HEK293 (cell line): ENCODE results near the gene SELPLG.

Experiments
- CTCF ChIA-PET: fragments of 350-600 bp; formaldehyde crosslinking; extraction: SDS; loops from one replicate; lab custom pipeline; 2021; ENCODE audit warnings: antibody characterized with exemption; lab: Yijun Ruan, JAX
- POLR2A ChIA-PET: fragments of 300-600 bp; formaldehyde crosslinking; extraction: SDS; loops from one replicate; lab custom pipeline; 2020; ENCODE audit warnings: antibody characterized with exemption, inconsistent platforms; lab: Yijun Ruan, JAX
- H3K27ac ChIP-seq: fragments of 200-500 bp; sonication (Bioruptor generic); 2 replicates; pipeline ENCODE4 v1.5.1; 2014; ENCODE audit warnings: low read depth, low read length, control low read depth, inconsistent platforms; ENCODE audit errors: extremely low read depth
- H3K36me3 ChIP-seq, 2 experiments: fragments of 200-500 bp in 1 of 2; sonication (Bioruptor generic) in 1 of 2; 1 replicate in 1 of 2; 2 replicates in 1 of 2; pipeline ENCODE4 v1.5.1; 2014 to 2017; ENCODE audit warnings: inconsistent platforms in 2 of 2, low read length in 2 of 2; ENCODE audit not compliant: control insufficient read depth in 2 of 2, insufficient read depth in 1 of 2
- H3K4me1 ChIP-seq: fragments of 200-500 bp; sonication (Bioruptor generic); 2 replicates; pipeline ENCODE4 v1.5.1; 2014; ENCODE audit warnings: mild to moderate bottlenecking, low read length, inconsistent platforms; ENCODE audit not compliant: control insufficient read depth, insufficient read depth
- H3K4me3 ChIP-seq: 2 replicates; pipeline ENCODE4 v1.5.1; 2011; ENCODE audit warnings: low read depth, mild to moderate bottlenecking, control low read depth, low read length, moderate library complexity
- H3K9me3 ChIP-seq: fragments of 200-500 bp; sonication (Bioruptor generic); 2 replicates; pipeline ENCODE4 v1.5.1; 2014; ENCODE audit warnings: low read depth, low read length, inconsistent platforms; ENCODE audit not compliant: control insufficient read depth, insufficient read depth
- CTCF ChIP-seq: fragments of 450-650 bp; formaldehyde crosslinking; IDR thresholded peaks from 2 replicates; pipeline ENCODE4 v1.5.1; 2016; ENCODE audit warnings: missing biosample characterization, missing genetic modification characterization
- ELK4 ChIP-seq: IDR thresholded peaks from 2 replicates; pipeline ENCODE4 v1.6.1; 2011; ENCODE audit warnings: mild to moderate bottlenecking, low read depth, low read length, borderline replicate concordance
- KLF1 ChIP-seq: fragments of 450-650 bp; formaldehyde crosslinking; IDR thresholded peaks from 2 replicates; pipeline ENCODE4 v1.5.1; 2016; ENCODE audit warnings: missing biosample characterization, missing genetic modification characterization
- KLF8 ChIP-seq: fragments of 450-650 bp; formaldehyde crosslinking; IDR thresholded peaks from 2 replicates; pipeline ENCODE4 v1.5.1; 2016; ENCODE audit warnings: missing biosample characterization, missing genetic modification characterization
- MYNN ChIP-seq: fragments of 450-650 bp; formaldehyde crosslinking; IDR thresholded peaks from 2 replicates; pipeline ENCODE4 v1.5.1; 2016; ENCODE audit warnings: missing biosample characterization, missing genetic modification characterization, borderline replicate concordance
- REST ChIP-seq: fragments of 450-650 bp; formaldehyde crosslinking; IDR thresholded peaks from 2 replicates; pipeline ENCODE4 v1.5.1; 2016; ENCODE audit warnings: missing biosample characterization, missing genetic modification characterization
- WT1 ChIP-seq: fragments of 450-650 bp; formaldehyde crosslinking; IDR thresholded peaks from 2 replicates; pipeline ENCODE4 v1.5.1; 2016; ENCODE audit warnings: missing biosample characterization, missing genetic modification characterization
- ZBTB11 ChIP-seq: fragments of 450-650 bp; formaldehyde crosslinking; conservative IDR thresholded peaks from 2 replicates; pipeline ENCODE4 v1.5.1; 2016; ENCODE audit warnings: low read depth, missing biosample characterization, missing genetic modification characterization
- ZNF155 ChIP-seq: fragments of 450-650 bp; formaldehyde crosslinking; IDR thresholded peaks from 2 replicates; pipeline ENCODE4 v1.5.1; 2016; ENCODE audit warnings: missing biosample characterization, missing genetic modification characterization
- ZNF16 ChIP-seq: fragments of 450-650 bp; formaldehyde crosslinking; IDR thresholded peaks from 2 replicates; pipeline ENCODE4 v1.5.1; 2016; ENCODE audit warnings: low read depth, missing biosample characterization, missing genetic modification characterization
- ZNF174 ChIP-seq: fragments of 450-650 bp; formaldehyde crosslinking; IDR thresholded peaks from 2 replicates; pipeline ENCODE4 v1.5.0; 2017; ENCODE audit warnings: missing biosample characterization, mild to moderate bottlenecking, missing genetic modification characterization
- ZNF221 ChIP-seq: fragments of 450-650 bp; formaldehyde crosslinking; IDR thresholded peaks from 2 replicates; pipeline ENCODE4 v1.5.1; 2017; ENCODE audit warnings: missing biosample characterization, missing genetic modification characterization, borderline replicate concordance
- ZNF311 ChIP-seq: fragments of 450-650 bp; formaldehyde crosslinking; IDR thresholded peaks from 2 replicates; pipeline ENCODE4 v1.5.1; 2017; ENCODE audit warnings: missing biosample characterization, missing genetic modification characterization, borderline replicate concordance
- ZNF335 ChIP-seq: fragments of 450-650 bp; formaldehyde crosslinking; conservative IDR thresholded peaks from 2 replicates; pipeline ENCODE4 v1.5.1; 2016; ENCODE audit warnings: missing biosample characterization, missing genetic modification characterization
- ZNF362 ChIP-seq: fragments of 450-650 bp; formaldehyde crosslinking; IDR thresholded peaks from 2 replicates; pipeline ENCODE4 v1.5.1; 2016; ENCODE audit warnings: missing biosample characterization, missing genetic modification characterization
- ZNF48 ChIP-seq: fragments of 450-650 bp; formaldehyde crosslinking; IDR thresholded peaks from 2 replicates; pipeline ENCODE4 v1.5.1; 2016; ENCODE audit warnings: missing biosample characterization, missing genetic modification characterization
- ZNF501 ChIP-seq: fragments of 450-650 bp; formaldehyde crosslinking; IDR thresholded peaks from 2 replicates; pipeline ENCODE4 v1.5.1; 2016; ENCODE audit warnings: missing biosample characterization, missing genetic modification characterization
- ZNF544 ChIP-seq: fragments of 450-650 bp; formaldehyde crosslinking; IDR thresholded peaks from 2 replicates; pipeline ENCODE4 v1.5.0; 2017; ENCODE audit warnings: missing biosample characterization, missing genetic modification characterization
- ZNF548 ChIP-seq: fragments of 450-650 bp; formaldehyde crosslinking; IDR thresholded peaks from 2 replicates; pipeline ENCODE4 v1.5.1; 2016; ENCODE audit warnings: missing biosample characterization, missing genetic modification characterization
- ZNF549 ChIP-seq: fragments of 450-650 bp; IDR thresholded peaks from 2 replicates; pipeline ENCODE4 v1.5.1; 2018; ENCODE audit warnings: missing biosample characterization, missing genetic modification characterization, mild to moderate bottlenecking, inconsistent platforms, moderate library complexity
- ZNF777 ChIP-seq: fragments of 450-650 bp; formaldehyde crosslinking; IDR thresholded peaks from 2 replicates; pipeline ENCODE4 v1.5.1; 2017; ENCODE audit warnings: missing biosample characterization, missing genetic modification characterization, borderline replicate concordance
- ZSCAN30 ChIP-seq: fragments of 450-650 bp; IDR thresholded peaks from 2 replicates; pipeline ENCODE4 v1.5.1; 2018; ENCODE audit warnings: missing biosample characterization, mild to moderate bottlenecking, missing genetic modification characterization, moderate library complexity
- ZSCAN4 ChIP-seq: fragments of 450-650 bp; formaldehyde crosslinking; IDR thresholded peaks from 2 replicates; pipeline ENCODE4 v1.5.1; 2017; ENCODE audit warnings: missing biosample characterization, missing genetic modification characterization

Gene SELPLG

GRCh38 chr12:108622421-108622820 is 11.3 kb downstream of the SELPLG start:
- ChIA-PET POLR2A (no interaction called here), CTCF (interaction anchor here (0.7 to 1.3 kb wide), 4 partner anchors 9 to 182 kb away, joined by 3 to 4 read pairs (median 3); no protein-coding TSS in a partner anchor)
- Histone ChIP-seq H3K9me3 (no peaks in the 10 kb centered on the region), H3K36me3 (no peaks in the 10 kb centered on the region), H3K27ac (no peak overlapping the region), H3K4me3 (no peak overlapping the region), H3K4me1 (no peaks in the 10 kb centered on the region)
- TF ChIP-seq ZNF311 (tag by site-specific recombination): no peak
- TF ChIP-seq ZNF549 (tag by site-specific recombination): no peak
- no peak for TF ChIP-seq REST (tag by site-specific recombination)
- TF ChIP-seq ZBTB11 (tag by site-specific recombination): 0 out of 2 replicates have a peak, but pooled peaks have one; percentile 52

- no peaks in the 10 kb centered on the region for H3K36me3 ChIP-seq
- no peak overlapping the region for H3K27ac ChIP-seq
- CTCF ChIA-PET: interaction anchor here (0.7 to 7.2 kb wide), 4 partner anchors 44 to 471 kb away, joined by 3 to 160 read pairs (median 5); no protein-coding TSS in a partner anchor
- POLR2A ChIA-PET: no interaction called here
- no peaks in the 10 kb centered on the region for H3K9me3 ChIP-seq
- H3K4me3 ChIP-seq: no peak overlapping the region
- no peaks in the 10 kb centered on the region for H3K4me1 ChIP-seq
- TF ChIP-seq ZSCAN4 (tag by site-specific recombination): no peak
- TF ChIP-seq ELK4: no peak
- no peak for TF ChIP-seq KLF8 (tag by site-specific recombination)
- TF ChIP-seq KLF1 (tag by site-specific recombination): no peak
- TF ChIP-seq CTCF: no peak
- no peak for TF ChIP-seq ZNF174 (tag by site-specific recombination)
- no peak for TF ChIP-seq ZNF221 (tag by site-specific recombination)
- no peak for TF ChIP-seq WT1
- no peak for TF ChIP-seq ZNF501 (tag by site-specific recombination)
- no peak for TF ChIP-seq ZNF155 (tag by site-specific recombination)
- no peak for TF ChIP-seq ZNF335 (tag by site-specific recombination)
- TF ChIP-seq MYNN (tag by site-specific recombination): no peak
- no peak for TF ChIP-seq ZNF544 (tag by site-specific recombination)
- TF ChIP-seq ZNF777 (tag by site-specific recombination): no peak
- TF ChIP-seq ZNF16 (tag by site-specific recombination): no peak
- no peak for TF ChIP-seq ZNF548 (tag by site-specific recombination)
- no peak for TF ChIP-seq ZNF362 (tag by site-specific recombination)
- no peak for TF ChIP-seq ZSCAN30
- TF ChIP-seq ZNF48 (tag by site-specific recombination): no peak
Observed at GRCh38 chr12:108621161-108621560, 12.5 kb downstream of the SELPLG start.
